Measurements from ENCODE around the gene DGAT2. TPM values are rescaled to one million over a fixed set of nuclear protein-coding genes. Genes with fewer than 3 reads are reported as not detected.

DGAT2 gene
- total and polyA plus RNA-seq, 4 donors = 4.2 to 54.0 (median 8.4) TPM

GRCh38 chr11:75760710-75761493 lies 7.7 kb upstream of the DGAT2 start:
- no peak for DNase-seq
- Histone ChIP-seq H3K27ac (ENCODE audit: low read depth in 1 of 2, low read length in 1 of 2) (no peak overlapping the region), H3K36me3 (ENCODE audit: control insufficient read depth in 4 of 4, insufficient read depth in 4 of 4, low read length in 4 of 4) (no peaks in the 10 kb centered on the region), H3K4me1 (ENCODE audit: control insufficient read depth in 5 of 5, insufficient read depth in 5 of 5, low read length in 5 of 5) (peaks cover 0 to 4% (median 0%) of the 10 kb centered on the region in 5 donors), H3K27me3 (ENCODE audit: control insufficient read depth in 3 of 3, insufficient read depth in 3 of 3, low read length in 2 of 3) (no peaks in the 10 kb centered on the region), H3K9me3 (ENCODE audit: control insufficient read depth in 4 of 4, insufficient read depth in 3 of 4, low read length in 3 of 4) (no peaks in the 10 kb centered on the region), H3K9ac (ENCODE audit: insufficient read depth in 1 of 2, low read length in 2 of 2) (no peak overlapping the region), H3K4me3 (no peak overlapping the region)
- WGBS, 2 donors = 79 to 92% methylated on average over 3 of the region's 3 CpGs
- ATAC-seq (ENCODE audit: insufficient read depth, low FRiP score) = no peak
- no peak for TF ChIP-seq CTCF (IDR thresholded peaks at IDR 0.05; ENCODE audit: control extremely low read depth, extremely low read depth)

GRCh38 chr11:75762158-75762557 lies 6.4 kb upstream of the DGAT2 start:
- WGBS, 2 donors = 93% methylated on average over 8 of the region's 8 CpGs
- DNase-seq (no peak), ATAC-seq (ENCODE audit: insufficient read depth, low FRiP score) (no peak)
- no peaks in the 10 kb centered on the region for H3K36me3 ChIP-seq (ENCODE audit: control insufficient read depth in 4 of 4, insufficient read depth in 4 of 4, low read length in 4 of 4)
- H3K27ac ChIP-seq (ENCODE audit: low read depth in 1 of 2, low read length in 1 of 2) = no peak overlapping the region
- H3K4me1 ChIP-seq (ENCODE audit: control insufficient read depth in 5 of 5, insufficient read depth in 5 of 5, low read length in 5 of 5) = peaks cover 0 to 4% (median 0%) of the 10 kb centered on the region in 5 donors
- no peak overlapping the region for H3K4me3 ChIP-seq
- TF ChIP-seq CTCF (IDR thresholded peaks at IDR 0.05; ENCODE audit: control extremely low read depth, extremely low read depth) = no peak
- peaks cover 0 to 2% (median 0%) of the 10 kb centered on the region in 3 donors for H3K27me3 ChIP-seq (ENCODE audit: control insufficient read depth in 3 of 3, insufficient read depth in 3 of 3, low read length in 2 of 3)
- no peak overlapping the region for H3K9ac ChIP-seq (ENCODE audit: insufficient read depth in 1 of 2, low read length in 2 of 2)
- no peaks in the 10 kb centered on the region for H3K9me3 ChIP-seq (ENCODE audit: control insufficient read depth in 4 of 4, insufficient read depth in 3 of 4, low read length in 3 of 4)

- ATAC-seq (ENCODE audit: insufficient read depth, low FRiP score) = peak; percentile 59
- H3K27me3 ChIP-seq (ENCODE audit: control insufficient read depth in 3 of 3, insufficient read depth in 3 of 3, low read length in 2 of 3) = peaks cover 0 to 8% (median 0%) of the 10 kb centered on the region in 3 donors
- no peak for TF ChIP-seq CTCF (IDR thresholded peaks at IDR 0.05; ENCODE audit: control extremely low read depth, extremely low read depth)
Measured at GRCh38 chr11:75762885-75763284, 5.7 kb upstream of the DGAT2 start.

More at GRCh38 chr11:75762885-75763284, 5.7 kb upstream of the DGAT2 start:
- H3K9me3 ChIP-seq (ENCODE audit: control insufficient read depth in 4 of 4, insufficient read depth in 3 of 4, low read length in 3 of 4) = no peaks in the 10 kb centered on the region
- H3K27ac ChIP-seq (ENCODE audit: low read depth in 1 of 2, low read length in 1 of 2) = peak overlapping the region in 1 of 2 donors; percentile 70
- H3K4me1 ChIP-seq (ENCODE audit: control insufficient read depth in 5 of 5, insufficient read depth in 5 of 5, low read length in 5 of 5) = peaks cover 0 to 4% (median under 1%) of the 10 kb centered on the region in 5 donors
- H3K9ac ChIP-seq (ENCODE audit: insufficient read depth in 1 of 2, low read length in 2 of 2) = no peak overlapping the region
- WGBS, 2 donors = 34 to 50% methylated on average over 2 of the region's 2 CpGs
- H3K4me3 ChIP-seq = no peak overlapping the region
- DNase-seq = peak in 2 of 3 donors; percentile 19 to 57
- H3K36me3 ChIP-seq (ENCODE audit: control insufficient read depth in 4 of 4, insufficient read depth in 4 of 4, low read length in 4 of 4) = no peaks in the 10 kb centered on the region

Measured in lung (tissue), 12 donors.